ENCODE data around the gene HOXC5.

The HOXC5 gene

DNA sequence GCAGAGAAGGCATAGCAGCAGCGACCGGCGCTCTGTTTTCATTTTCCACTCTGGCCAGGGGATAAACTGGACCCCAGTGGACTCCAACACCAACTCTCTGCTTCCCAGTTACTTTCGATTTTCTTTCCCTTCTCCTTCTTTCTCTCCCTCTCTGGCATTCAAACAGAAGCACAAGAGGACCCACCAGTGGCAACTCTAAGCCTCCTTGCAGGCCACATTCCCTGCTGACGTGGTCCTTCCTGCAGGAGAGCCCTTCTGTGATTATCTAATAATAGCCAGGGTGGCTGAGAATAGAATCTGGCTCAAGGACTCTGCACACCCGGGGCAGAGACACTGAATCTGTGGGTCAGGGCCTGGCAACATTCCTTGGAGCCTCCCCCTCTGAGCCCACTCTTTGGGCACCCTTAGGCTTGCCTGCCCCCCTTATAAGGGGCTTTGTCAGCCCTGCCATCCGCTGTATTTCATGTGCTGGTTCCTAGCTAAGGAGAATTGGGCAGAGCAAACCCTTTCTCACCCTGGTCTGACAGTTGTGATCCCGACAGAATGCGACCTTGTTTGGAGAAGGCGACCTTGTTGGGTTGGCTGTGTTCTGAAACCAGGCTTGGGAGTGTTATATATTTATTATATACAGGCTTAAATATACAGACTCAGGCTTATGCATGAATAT is 12.8 kb upstream of the HOXC5 start:
- no peak for DNase-seq (ENCODE audit: low spot score)

DNA sequence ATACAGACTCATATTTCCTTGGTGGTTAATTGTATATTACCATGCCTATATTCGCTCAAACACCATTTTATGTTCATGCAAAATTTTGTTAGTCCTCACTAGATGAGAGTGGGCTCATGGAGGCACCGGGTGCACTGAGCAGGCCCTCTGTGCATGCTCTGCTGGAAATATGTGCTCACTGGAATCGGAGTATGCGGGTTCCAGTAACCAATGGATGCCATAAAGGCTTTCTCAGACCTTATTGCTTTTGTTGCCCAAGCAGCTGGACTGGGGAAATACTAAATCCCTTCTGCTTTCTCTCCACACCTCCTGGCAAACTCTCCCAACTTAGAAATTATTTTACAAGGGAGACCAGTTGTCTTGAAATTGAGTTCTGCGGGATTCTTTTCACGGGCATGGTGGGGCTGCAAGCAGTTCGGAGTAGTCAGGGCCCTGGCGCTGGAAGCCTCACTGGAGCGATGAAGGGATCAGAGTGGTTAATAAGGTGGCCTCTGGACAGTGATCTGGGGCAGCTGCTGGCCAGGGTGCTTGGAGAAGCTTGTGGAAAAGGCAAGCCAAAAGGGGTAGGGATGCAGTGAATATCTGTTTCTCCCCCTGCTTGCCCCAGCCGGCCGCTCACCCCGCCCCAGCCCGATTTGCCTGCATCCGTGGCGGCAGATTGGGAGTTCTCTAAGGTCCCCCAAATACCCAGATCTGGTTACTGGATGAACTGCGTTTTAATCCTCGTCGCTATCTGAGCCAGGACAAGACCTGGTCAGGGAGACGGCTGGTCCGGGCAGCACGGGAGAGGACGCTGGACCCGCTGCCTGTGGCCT is 12.1 kb upstream of the HOXC5 start:
- no peak for DNase-seq (ENCODE audit: low spot score)

DNA sequence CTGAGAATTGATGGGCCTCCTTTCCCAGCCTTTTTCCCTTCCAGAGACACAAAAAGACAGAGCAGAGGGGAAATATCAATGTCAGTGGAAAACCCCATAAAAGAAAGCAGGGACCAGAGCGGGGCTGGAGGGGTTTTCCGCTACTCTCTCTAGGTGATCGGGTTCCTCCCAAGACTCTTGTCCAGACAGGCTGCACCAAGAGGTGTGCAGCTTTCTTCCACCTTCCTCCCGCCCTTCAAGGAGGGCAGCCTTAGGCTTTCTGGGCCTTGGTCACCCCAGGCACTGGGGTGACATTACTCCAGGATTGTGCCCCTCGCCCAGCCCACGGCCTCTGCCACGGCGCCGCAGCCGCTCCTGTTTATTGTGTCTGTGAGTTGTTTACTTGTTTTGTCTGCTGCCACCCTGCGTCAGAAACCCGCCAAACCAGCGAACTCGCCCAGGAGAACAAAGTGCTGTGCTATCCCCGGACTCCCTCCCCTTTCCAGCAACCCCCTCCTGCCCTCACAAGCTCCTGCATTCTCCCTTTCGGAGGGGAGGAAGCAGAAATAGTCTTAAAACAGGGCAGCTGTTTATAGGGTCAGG is 11.3 kb upstream of the HOXC5 start:
- no peak for DNase-seq (ENCODE audit: low spot score)

DNA sequence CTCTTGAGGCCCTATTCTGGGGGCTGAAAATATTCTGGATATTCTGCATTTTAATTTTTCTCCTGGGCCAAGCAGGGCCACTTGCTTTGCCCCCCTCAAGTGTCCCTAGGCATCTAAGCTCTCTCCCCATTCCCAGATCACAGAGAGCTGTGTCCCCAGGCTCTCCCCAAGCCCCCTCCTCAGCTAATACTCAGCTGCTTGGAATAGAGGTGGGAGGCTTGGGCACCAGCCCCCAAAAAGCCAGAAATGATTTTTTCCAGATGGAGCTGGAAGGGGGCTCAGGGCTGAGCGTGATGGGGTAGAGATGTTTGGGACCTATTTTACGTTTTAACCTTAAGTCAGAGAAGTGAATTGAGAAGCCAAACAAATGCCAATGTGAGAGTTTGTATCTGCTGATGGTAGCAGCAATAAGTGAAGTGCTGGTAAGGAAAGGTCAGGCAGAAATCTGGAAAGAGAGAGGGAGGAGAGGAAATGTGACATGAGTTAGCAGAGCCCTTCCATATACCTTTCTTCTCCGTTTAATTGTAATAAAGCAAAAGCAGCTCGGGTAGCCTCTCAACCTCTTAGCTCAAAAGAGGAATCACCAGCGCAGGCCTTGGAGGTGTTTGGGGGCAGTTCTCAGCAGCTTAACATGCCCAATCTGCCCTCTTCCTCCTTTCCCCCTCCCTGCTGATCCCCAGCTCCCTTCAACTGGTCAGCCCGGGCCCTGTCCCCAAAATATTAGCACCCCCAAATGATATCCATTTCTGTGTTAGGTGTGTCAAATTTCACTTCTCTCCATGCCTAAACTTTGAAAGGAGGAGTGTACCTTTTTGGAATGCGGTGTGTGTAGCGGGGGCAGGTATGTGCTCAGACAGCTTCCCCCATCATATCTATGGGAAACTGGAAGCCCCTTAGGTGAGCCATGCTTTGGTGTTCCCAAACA is 9.6 kb upstream of the HOXC5 start:
- DNase-seq (ENCODE audit: low spot score) = no peak

DNA sequence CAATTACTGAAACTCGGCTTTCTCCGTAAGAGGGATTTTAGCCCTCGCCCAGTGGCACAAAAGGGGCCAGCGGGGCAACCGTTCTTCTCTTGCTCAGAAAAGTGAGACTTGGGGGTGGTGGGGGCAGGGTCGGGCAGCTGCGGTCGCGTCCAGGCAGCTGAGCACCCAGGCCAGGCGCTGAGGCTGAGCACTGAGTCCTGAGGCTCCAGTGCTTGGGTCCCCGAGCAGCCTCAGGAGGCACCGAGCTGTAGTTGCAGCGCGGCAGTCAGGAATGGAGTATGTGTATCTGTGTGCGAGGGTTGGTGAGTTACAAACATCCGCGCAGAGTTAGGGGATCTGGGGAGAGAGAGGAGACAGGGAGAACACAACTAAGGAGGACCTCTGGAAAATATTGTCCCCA is 8.7 kb upstream of the HOXC5 start:
- no peak for DNase-seq (ENCODE audit: low spot score)

DNA sequence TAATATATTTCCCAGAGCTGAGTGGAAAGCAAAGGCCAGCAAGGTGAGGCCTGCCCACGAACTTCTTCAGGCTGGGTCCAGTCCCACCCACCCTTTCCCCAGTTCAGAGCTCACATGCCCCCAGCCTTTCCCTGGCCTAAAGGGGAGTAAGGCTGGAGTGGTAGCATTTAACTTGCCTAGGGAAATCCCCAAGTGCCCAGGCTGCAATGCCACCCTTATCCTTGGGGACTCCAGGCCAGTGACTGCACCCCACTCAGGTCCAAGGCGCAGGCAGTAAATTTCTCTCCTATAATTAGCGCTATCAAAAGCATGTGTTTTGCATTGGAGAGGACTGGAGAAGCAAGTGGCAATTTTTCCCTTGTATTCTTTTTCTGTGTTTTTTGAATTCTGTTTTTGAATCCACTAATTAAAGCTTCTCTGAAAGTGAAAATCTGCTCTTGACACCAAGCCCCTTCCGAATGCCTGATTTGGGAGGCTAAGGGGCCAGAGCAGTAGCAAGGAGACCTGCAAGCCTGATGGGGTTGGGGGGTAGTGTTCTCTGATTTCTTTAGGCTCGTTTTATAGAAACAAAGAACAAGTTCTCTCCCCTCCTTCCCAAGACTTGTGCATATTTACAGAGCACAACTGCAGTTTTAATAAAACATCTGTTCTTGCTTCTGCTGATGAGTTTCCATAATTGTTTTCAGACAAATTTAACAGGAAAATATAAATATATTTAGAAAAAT is 8.1 kb upstream of the HOXC5 start:
- no peak for DNase-seq (ENCODE audit: low spot score)

DNA sequence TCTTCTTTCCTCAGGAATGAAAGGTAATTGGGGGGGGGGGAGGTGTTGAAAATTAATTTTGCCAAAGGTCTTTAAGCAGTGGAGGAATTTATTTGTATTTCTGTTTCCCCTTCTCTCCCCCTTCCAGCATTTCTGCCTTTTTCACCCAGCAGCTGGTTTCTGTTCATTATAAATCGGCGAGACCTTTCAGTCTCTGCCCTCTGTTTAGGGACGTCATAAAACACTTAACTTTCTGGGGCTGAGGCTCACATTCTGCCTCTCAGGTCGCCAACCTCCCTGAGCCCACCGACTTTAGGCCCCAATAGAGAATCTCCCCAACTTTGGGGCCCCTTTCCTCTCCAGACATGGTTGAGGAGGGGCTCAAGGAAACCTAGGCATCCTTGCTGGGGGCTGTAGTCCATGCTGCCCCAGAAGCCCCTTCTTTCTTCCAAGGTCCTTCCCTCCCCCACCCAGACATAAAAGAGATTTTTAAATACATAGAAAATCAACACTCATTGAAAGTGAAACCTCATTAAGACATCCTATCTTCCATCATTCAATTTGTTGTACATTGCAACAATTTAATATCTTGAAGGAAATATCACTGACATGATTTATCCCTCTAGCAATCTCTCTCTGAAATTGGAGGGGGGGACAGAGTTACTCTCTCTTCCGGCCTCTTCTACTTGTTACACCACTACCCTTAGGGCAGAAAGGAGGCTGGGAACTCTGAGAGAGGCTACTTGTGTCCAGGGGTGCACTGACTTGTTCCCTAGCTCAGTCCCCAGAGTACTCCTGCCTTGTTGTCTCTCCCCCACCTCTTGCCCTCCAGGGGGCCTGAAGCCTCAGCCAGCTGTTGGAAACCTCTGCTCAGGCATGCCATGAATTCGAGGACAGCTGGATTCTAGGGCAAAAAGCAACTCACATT is 7.1 kb upstream of the HOXC5 start:
- DNase-seq (ENCODE audit: low spot score) = no peak

DNA sequence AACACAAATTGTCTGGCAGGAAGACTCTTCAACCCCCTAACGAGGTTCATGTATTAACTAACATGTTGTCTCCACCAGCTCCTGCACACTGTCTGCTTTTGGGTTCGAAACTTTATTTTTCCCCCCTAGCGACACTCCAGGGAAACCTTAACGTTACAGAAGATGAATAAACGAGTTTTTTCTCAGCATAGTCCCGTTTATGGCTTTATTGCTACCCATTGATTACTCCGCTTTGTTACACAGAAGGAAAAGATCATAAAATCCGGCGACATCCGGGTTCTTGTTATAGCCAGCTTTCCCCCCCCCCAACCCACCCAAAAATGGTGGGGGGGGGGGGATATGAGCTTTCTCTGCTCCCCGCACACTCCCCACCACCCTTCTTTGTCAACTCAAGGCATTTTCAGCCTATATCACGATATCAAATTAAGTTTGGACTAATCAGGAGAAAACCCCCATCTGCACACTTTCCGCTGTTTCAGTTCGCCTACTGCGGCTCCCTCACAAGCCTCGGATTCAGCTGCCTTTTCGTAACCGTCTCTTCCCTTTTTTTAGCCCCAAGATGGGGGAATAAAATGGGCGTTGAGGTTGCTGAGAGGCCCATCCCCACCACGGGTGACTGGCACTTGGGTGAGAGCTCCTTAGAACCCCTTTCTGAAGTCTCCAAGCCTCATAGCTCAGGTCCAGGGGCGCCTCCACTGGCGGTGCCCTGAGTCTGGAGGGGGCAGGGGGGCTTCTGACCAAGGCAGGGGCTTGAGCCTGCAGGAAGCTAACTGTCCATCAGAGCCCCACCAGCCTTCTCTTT is 6.0 kb upstream of the HOXC5 start:
- DNase-seq (ENCODE audit: low spot score) = no peak

DNA sequence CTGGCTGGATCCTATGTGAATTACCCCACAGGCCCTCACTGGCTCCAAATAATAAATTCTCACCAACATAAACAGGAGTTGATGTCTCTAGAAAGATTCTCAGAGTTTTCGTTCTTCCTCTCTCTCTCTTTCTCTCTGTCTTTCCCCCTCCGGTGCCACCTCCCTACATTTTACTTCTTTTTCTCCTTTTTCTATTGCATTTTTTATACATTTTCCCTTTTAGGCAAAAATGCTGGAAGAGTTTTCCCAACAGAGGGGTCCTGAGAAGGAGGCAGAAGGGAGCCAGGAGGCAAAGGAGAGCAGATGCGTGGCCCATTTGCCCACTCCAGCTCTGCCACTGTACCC is 5.4 kb upstream of the HOXC5 start:
- no peak for DNase-seq (ENCODE audit: low spot score)

DNA sequence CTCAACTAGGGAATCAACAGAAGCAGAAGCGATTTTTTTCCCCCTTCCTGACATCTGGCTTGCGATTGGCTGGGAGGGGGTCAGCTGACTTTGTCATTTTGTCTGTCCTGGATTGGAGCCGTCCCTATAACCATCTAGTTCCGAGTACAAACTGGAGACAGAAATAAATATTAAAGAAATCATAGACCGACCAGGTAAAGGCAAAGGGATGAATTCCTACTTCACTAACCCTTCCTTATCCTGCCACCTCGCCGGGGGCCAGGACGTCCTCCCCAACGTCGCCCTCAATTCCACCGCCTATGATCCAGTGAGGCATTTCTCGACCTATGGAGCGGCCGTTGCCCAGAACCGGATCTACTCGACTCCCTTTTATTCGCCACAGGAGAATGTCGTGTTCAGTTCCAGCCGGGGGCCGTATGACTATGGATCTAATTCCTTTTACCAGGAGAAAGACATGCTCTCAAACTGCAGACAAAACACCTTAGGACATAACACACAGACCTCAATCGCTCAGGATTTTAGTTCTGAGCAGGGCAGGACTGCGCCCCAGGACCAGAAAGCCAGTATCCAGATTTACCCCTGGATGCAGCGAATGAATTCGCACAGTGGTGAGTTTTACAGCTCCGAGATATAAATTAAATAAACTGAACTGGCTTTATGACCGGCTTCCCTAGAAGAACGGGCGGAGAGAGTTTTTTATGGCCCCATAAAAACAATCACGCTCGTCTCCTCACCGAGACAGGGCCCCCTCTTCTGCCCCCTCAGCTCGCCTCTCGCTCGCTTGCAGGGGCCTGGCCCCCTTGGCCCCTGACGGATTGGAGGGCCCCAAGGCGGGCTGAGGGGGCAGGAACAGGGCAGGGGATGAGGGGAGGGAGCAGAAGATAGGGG is 4.3 kb upstream of the HOXC5 start, which contains the start of gene HOXC6:
Gene HOXC6 (plus strand): TSS at position 127 of the 888 bp plus-strand sequence. CDS start 82 bp downstream, at position 209.
- no peak for DNase-seq (ENCODE audit: low spot score)

DNA sequence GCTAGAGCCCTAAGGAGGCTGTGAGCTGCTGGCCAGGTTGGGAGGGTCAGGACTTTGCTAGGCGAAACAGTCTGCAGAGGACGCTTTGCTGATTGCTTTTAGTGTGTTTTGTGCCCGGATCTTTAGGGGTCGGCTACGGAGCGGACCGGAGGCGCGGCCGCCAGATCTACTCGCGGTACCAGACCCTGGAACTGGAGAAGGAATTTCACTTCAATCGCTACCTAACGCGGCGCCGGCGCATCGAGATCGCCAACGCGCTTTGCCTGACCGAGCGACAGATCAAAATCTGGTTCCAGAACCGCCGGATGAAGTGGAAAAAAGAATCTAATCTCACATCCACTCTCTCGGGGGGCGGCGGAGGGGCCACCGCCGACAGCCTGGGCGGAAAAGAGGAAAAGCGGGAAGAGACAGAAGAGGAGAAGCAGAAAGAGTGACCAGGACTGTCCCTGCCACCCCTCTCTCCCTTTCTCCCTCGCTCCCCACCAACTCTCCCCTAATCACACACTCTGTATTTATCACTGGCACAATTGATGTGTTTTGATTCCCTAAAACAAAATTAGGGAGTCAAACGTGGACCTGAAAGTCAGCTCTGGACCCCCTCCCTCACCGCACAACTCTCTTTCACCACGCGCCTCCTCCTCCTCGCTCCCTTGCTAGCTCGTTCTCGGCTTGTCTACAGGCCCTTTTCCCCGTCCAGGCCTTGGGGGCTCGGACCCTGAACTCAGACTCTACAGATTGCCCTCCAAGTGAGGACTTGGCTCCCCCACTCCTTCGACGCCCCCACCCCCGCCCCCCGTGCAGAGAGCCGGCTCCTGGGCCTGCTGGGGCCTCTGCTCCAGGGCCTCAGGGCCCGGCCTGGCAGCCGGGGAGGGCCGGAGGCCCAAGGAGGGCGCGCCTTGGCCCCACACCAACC is 3.1 kb upstream of the HOXC5 start:
- DNase-seq (ENCODE audit: low spot score) = no peak

DNA sequence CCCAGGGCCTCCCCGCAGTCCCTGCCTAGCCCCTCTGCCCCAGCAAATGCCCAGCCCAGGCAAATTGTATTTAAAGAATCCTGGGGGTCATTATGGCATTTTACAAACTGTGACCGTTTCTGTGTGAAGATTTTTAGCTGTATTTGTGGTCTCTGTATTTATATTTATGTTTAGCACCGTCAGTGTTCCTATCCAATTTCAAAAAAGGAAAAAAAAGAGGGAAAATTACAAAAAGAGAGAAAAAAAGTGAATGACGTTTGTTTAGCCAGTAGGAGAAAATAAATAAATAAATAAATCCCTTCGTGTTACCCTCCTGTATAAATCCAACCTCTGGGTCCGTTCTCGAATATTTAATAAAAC is 2.4 kb upstream of the HOXC5 start:
- no peak for DNase-seq (ENCODE audit: low spot score)

DNA sequence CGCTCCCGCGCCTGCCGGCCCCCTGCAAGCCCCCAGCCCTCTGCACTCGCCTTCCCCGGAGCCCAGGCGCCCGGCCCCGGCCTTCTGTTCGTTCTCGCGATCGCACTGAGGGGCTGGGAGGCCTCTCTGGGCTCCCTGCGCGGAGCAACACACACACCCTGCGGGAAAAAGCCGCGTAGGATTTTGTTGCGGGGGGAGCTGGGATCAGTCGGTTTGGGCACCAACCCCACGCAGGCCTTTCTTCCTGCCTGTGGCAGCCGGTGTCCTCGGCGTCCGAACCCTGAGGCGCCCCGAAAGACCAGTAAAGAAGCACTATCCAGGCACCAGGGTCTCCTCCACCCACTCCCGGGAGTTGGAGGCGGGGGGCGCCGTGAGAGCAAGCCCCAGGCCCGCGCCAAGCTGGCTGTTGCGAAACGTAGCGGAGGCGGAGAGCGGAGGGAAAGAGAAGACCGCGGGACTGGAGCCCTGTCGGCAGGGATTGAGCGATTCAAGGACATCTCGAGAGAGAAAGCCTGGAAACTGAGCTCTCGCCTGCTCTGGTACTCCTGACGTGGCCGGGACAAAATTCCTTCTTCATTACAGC is 1.9 kb upstream of the HOXC5 start:
- DNase-seq (ENCODE audit: low spot score) = no peak

DNA sequence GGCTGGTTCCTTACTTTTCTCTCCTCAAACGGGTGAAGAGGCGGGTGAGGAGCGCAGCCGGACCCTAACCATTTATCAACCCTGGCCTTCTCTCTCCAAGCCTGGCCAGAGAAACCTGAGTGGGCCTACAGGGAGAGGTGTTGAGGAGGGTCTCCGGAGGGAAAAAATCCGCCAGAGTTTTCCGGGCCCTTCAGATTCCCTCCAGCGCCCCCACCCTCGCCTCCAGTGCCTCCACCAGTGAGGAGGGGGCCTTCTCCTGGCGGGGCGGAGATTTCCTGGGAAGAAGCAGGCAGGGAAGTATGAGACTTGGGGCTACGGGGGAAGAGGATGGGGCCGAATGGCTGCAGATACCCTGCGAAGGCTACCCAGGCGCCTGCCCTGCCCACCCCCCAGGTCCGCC is 1.4 kb upstream of the HOXC5 start:
- DNase-seq (ENCODE audit: low spot score) = no peak

DNA sequence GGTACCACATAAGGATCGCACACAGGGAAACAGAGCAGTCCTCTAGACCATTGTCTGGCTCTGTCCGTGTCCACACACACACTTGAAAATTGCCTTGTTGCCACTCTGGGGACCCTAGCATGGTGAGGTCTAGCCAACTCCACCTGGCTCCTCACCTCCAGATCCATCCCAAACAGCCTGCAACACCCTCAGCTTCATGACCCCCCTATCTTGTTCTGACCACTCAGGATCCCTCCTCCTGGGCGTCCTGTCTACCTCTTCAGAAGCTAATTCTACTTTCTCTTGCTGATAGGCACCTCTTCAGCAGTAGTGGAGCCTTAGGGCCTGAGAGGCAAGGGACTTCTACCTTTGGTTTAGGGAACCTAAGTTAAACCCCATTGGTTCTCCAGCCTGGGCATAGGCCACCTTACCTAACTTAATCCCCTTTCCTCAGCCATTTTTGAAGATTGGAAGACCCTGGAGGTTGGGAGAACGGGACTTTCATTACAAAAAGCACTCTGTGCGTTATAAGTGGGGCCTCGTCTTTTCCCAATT is 697 bp upstream of the HOXC5 start:
- DNase-seq (ENCODE audit: low spot score) = no peak

DNA sequence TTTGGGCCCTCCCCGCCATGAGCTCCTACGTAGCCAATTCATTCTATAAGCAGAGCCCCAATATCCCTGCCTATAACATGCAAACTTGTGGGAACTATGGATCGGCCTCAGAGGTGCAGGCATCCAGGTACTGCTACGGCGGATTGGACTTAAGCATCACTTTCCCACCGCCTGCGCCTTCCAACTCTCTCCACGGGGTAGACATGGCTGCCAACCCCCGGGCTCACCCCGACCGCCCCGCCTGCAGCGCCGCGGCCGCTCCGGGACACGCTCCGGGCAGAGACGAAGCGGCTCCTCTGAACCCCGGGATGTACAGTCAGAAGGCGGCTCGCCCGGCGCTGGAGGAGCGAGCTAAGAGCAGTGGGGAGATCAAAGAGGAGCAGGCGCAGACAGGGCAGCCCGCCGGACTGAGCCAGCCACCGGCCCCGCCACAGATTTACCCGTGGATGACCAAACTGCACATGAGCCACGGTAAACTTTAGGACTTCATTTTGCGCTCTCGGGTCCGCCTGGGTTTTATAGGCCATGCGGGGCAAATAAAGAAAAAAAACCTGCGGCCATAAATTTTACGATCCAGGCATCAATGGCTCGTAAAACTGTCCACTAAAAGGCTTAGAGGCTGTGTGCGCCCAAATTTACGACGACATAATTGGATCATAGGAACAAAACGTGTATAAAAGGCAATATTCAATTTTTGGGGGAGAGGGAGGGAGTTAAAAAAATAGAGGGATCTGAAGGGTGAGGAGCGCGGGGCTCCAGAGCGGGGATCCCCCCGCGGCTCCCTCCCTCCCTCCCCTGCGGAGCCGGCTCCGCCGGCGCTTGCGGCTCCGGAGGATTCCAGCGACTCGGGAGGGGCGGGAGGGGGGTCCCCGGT is 493 bp downstream of the HOXC5 start:
- DNase-seq (ENCODE audit: low spot score) = no peak
